Measurements from ENCODE around the gene ZNF33B.

DNA sequence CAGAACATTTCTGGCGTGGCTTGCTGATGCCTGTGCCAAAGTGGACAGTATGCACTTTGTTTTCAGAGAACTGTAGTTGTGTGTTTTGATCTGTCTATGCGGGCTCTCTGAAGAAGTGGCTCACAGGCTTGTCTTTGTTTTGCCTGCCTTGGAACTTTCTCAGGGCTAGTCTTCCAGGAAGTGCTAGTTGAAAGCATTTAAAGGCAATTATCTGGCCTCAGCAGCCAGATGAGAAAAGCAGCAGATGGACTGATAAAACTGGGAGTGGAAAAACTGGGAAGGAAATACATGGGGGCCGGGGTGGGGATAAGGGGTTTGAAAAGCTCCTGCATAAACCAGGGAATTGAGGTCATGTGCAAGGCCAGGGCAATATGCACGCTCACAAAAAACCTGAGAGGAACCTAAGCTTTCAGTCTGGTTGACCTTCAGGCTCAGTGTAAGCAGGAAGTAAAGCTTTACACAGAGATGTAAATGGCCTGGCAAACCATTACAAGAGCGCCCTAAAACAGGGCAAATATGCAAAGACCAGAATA lies 94.5 kb downstream of the ZNF33B start:
- no peak for TF ChIP-seq PATZ1 (CRISPR knock-in tag; IDR thresholded peaks at IDR 0.05; ENCODE audit: borderline replicate concordance)
- no peak for TF ChIP-seq OSR1 (CRISPR knock-in tag; IDR thresholded peaks at IDR 0.05)
- TF ChIP-seq ZFP30 (CRISPR knock-in tag; IDR thresholded peaks at IDR 0.05), result no peak
- no peak for TF ChIP-seq ZFP3 (CRISPR knock-in tag; IDR thresholded peaks at IDR 0.05)
- TF ChIP-seq ZNF8 (CRISPR knock-in tag; IDR thresholded peaks at IDR 0.05), result no peak
- no peak for TF ChIP-seq SNAI2 (CRISPR knock-in tag; IDR thresholded peaks at IDR 0.05)
- TF ChIP-seq CSDC2 (CRISPR knock-in tag; IDR thresholded peaks at IDR 0.05), result no peak

Data from SK-N-SH treated with all-trans-retinoic acid at 6 μM for 48 hours (cell line).